Activated CD4-positive, alpha-beta T cell treated with anti-CD3 and anti-CD28 coated beads for 36 hours (primary cell): ENCODE data around the gene ECEL1. TPM values are rescaled to one million over a fixed set of nuclear protein-coding genes. Genes with fewer than 3 reads are reported as not detected.
"Not testable (repeated sequence)": the region's sequence is repeated elsewhere in the genome, so short reads cannot be mapped to it uniquely, and the experiment has no call there.

Experiments
- ATAC-seq: fragments of 200-7000 bp; cut with Tn5 transposase; one replicate; pipeline ENCODE4 v1.10.0; 2021; ENCODE audit warnings: mild to moderate bottlenecking, moderate library complexity
- CTCF ChIA-PET: fragments of 350-600 bp; sonication (Branson Sonifier 250); formaldehyde crosslinking; loops from one replicate; lab custom pipeline; 2021; ENCODE audit warnings: antibody characterized with exemption; lab: Charles Lee
- POLR2A ChIA-PET: fragments of 350-600 bp; sonication (Branson Sonifier 250); formaldehyde crosslinking; loops from one replicate; lab custom pipeline; 2021; ENCODE audit warnings: antibody characterized with exemption, inconsistent platforms; lab: Charles Lee
- DNase-seq: peaks from one replicate; pipeline ENCODE4 v3.0.0-alpha.2; 2020
- H3K27ac Mint-ChIP-seq: one replicate; pipeline ENCODE4 v1.8.0; 2021; ENCODE audit warnings: mixed read lengths
- H3K27me3 Mint-ChIP-seq: one replicate; pipeline ENCODE4 v1.8.0; 2021; ENCODE audit warnings: mixed read lengths
- H3K36me3 Mint-ChIP-seq: one replicate; pipeline ENCODE4 v1.8.0; 2021; ENCODE audit warnings: low read depth, mixed read lengths
- H3K4me1 Mint-ChIP-seq: one replicate; pipeline ENCODE4 v1.8.0; 2021; ENCODE audit warnings: mixed read lengths
- H3K4me3 Mint-ChIP-seq: one replicate; pipeline ENCODE4 v1.8.0; 2021; ENCODE audit warnings: mild to moderate bottlenecking, moderate library complexity, mixed read lengths
- H3K9me3 Mint-ChIP-seq: one replicate; pipeline ENCODE4 v1.8.0; 2021; ENCODE audit warnings: low read depth, mixed read lengths
- intact Hi-C, 2 experiments: fragments of 100-400 bp; cut with DNase I in 1 of 2; cut with micrococcal nuclease in 1 of 2; formaldehyde crosslinking; loops; one replicate each; pipeline versions ENCODE4 v1.14.2 to v1.15.1; 2022 to 2024; cut with DNase I, micrococcal nuclease
- total RNA-seq, 2 experiments: library from RNA; stranded (reverse); gene quantifications; one replicate each; pipeline ENCODE4 v1.2.3, GENCODE V29; 2021

The ECEL1 gene
- total RNA-seq, 2 experiments from 2014 or later: 0.19 to 0.23 TPM

GRCh38 chr2:232442431-232442830 is 45.2 kb downstream of the ECEL1 start:
- POLR2A ChIA-PET, DNase-seq, H3K4me1 Mint-ChIP-seq, ATAC-seq, H3K27ac Mint-ChIP-seq, H3K36me3 Mint-ChIP-seq, H3K27me3 Mint-ChIP-seq, H3K4me3 Mint-ChIP-seq, CTCF ChIA-PET, H3K9me3 Mint-ChIP-seq: not testable (repeated sequence)
- intact Hi-C loops: loop anchor here in 1 of 2 experiments (5.0 kb wide), 1 partner anchor 300 kb away; no protein-coding TSS in a partner anchor

DNA sequence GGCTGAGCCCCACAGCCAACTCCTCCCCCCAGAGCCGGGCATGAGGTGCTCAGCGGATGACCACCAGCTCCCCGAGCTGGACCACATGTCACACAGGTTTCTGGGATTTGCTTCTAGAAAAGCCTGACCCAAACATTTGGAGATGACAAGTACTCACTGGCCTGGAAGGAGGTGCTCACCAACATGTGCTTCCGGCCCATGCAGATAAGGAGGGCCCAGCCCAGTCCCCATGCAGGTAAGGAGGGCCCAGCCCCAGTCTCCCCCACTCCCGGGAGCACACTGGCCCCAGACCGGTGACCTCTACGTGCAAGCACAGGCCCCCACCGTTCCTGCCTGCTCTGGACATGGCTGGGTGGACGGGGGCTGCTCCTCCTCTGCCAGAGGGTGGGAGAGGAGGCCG is 45.7 kb downstream of the ECEL1 start:
- H3K9me3 Mint-ChIP-seq, H3K27ac Mint-ChIP-seq, H3K4me1 Mint-ChIP-seq, H3K4me3 Mint-ChIP-seq, DNase-seq, H3K36me3 Mint-ChIP-seq, POLR2A ChIA-PET, ATAC-seq, H3K27me3 Mint-ChIP-seq: not testable (repeated sequence)
- intact Hi-C loops: loop anchor here in 1 of 2 experiments (2.0 to 5.0 kb wide), 2 partner anchors 77 to 300 kb away; no protein-coding TSS in a partner anchor
- CTCF ChIA-PET: interaction anchor here (0.7 to 1.2 kb wide), 2 partner anchors 113 to 536 kb away, joined by 3 to 4 read pairs; no protein-coding TSS in a partner anchor

DNA sequence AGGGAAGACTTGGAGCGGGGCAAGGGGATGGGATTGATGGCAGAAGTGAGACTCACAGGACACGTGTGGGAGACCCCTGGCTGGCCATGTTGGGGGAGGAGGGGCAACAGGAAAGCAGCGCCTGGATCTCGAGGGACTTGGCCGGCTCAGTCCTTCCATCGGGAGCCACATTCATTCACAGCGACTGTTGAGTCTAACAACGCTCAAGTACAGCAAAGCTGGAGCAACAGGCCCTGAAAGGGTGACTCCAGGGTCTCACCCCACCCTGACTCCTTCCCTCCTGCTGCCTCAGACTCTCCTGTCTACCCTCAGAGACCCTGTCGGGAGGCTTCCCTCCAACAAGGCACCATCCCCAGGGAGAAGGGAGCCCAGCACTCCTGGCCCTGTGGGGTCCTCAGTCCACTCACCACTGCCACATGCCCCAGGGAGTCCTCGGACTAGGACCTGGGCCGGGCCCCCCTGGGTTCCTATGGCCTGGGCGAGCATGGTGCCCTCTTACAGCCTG is 46.4 kb downstream of the ECEL1 start:
- POLR2A ChIA-PET: no interaction called here
- intact Hi-C loops: loop anchor here in 1 of 2 experiments (2.0 to 5.0 kb wide), 2 partner anchors 76 to 299 kb away; no protein-coding TSS in a partner anchor
- peaks cover 2% of the 10 kb centered on the region for H3K27me3 Mint-ChIP-seq
- H3K36me3 Mint-ChIP-seq: no peaks in the 10 kb centered on the region
- no peaks in the 10 kb centered on the region for H3K9me3 Mint-ChIP-seq
- no peak overlapping the region for H3K4me3 Mint-ChIP-seq
- CTCF ChIA-PET: interaction anchor here (0.7 to 2.6 kb wide), 9 partner anchors 34 to 543 kb away, joined by 3 to 11 read pairs (median 4); no protein-coding TSS in a partner anchor
- no peak for ATAC-seq
- H3K4me1 Mint-ChIP-seq: peaks cover 3% of the 10 kb centered on the region
- H3K27ac Mint-ChIP-seq: no peak overlapping the region
- DNase-seq: no peak

GRCh38 chr2:232440220-232441018 is 47.2 kb downstream of the ECEL1 start:
- H3K36me3 Mint-ChIP-seq, H3K4me1 Mint-ChIP-seq, H3K4me3 Mint-ChIP-seq, H3K9me3 Mint-ChIP-seq, H3K27ac Mint-ChIP-seq, POLR2A ChIA-PET, H3K27me3 Mint-ChIP-seq: not testable (repeated sequence)
- ATAC-seq (peak; percentile 85), DNase-seq (peak; percentile 93)
- intact Hi-C loops: loop anchor here (1.0 to 5.0 kb wide), 5 partner anchors 76 to 534 kb away; no protein-coding TSS in a partner anchor
- CTCF ChIA-PET: interaction anchor here (0.5 to 2.6 kb wide), 14 partner anchors 12 to 1038 kb away, joined by 3 to 11 read pairs (median 4); no protein-coding TSS in a partner anchor

GRCh38 chr2:232439758-232440135 is 47.9 kb downstream of the ECEL1 start:
- H3K4me3 Mint-ChIP-seq: no peak overlapping the region
- intact Hi-C loops: loop anchor here (1.0 to 5.0 kb wide), 6 partner anchors 75 to 533 kb away; no protein-coding TSS in a partner anchor
- H3K27me3 Mint-ChIP-seq: peaks cover 2% of the 10 kb centered on the region
- ATAC-seq (no peak), DNase-seq (no peak)
- peaks cover 3% of the 10 kb centered on the region for H3K4me1 Mint-ChIP-seq
- H3K27ac Mint-ChIP-seq: no peak overlapping the region
- H3K9me3 Mint-ChIP-seq: no peaks in the 10 kb centered on the region
- POLR2A ChIA-PET: no interaction called here
- CTCF ChIA-PET: interaction anchor here (0.6 to 2.6 kb wide), 17 partner anchors 10 to 1039 kb away, joined by 3 to 11 read pairs (median 4); partner anchors contain the start of genes CHRND and NPPC
- no peaks in the 10 kb centered on the region for H3K36me3 Mint-ChIP-seq

DNA sequence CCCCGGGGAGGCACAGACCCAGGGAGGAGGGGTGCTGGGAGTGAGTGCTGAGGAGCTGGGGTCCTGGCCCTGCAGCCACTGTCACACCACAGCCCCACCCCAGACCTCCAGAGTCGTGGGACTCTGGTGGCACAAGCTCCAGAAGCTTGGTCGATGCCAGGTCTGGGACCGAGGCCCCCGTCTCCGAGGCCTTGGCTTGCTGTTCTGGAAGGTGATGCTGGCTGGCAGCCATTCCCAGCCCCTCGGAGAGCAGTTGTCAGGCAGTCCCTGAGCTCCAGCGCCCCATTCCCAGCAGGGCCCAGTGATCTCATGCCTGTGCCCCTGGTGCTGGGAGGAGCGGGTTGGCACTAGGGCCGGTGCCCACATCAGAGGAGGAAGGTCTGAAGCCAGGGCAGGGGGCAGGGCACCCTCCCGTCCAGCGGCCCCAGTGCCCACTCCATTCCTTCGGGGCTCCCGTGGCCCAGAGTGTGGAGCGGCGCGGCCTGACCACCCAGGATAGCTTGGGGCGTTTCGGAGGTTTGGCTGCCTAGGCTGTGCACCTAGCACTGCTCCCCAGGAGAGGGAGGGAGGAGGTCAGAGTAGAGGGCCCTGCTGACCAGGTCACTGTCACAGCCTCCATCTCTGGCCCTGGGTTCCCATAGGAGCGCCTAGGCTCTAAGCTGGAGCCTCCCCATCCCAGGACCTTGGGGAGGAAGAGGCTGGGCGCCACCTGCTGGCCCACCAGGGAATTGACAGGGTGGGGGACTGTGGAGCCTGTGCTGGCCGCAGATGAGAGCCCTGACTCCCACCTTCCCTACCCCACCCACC is 48.5 kb downstream of the ECEL1 start:
- ChIA-PET POLR2A (no interaction called here), CTCF (interaction anchor here (0.6 to 2.6 kb wide), 17 partner anchors 8 to 541 kb away, joined by 3 to 11 read pairs (median 3); partner anchors contain the start of genes CHRND and NPPC)
- peak; percentile 55 for ATAC-seq
- H3K4me3 Mint-ChIP-seq: no peak overlapping the region
- DNase-seq: peak; percentile 65
- H3K27me3 Mint-ChIP-seq: peaks cover 2% of the 10 kb centered on the region
- intact Hi-C loops: loop anchor here in 1 of 2 experiments (5.0 kb wide), 1 partner anchor 102 kb away; no protein-coding TSS in a partner anchor
- H3K36me3 Mint-ChIP-seq: no peaks in the 10 kb centered on the region
- H3K4me1 Mint-ChIP-seq: peaks cover 3% of the 10 kb centered on the region
- H3K27ac Mint-ChIP-seq: no peak overlapping the region
- H3K9me3 Mint-ChIP-seq: no peaks in the 10 kb centered on the region

GRCh38 chr2:232438091-232438490 is 49.5 kb downstream of the ECEL1 start:
- ATAC-seq (no peak), DNase-seq (no peak)
- Mint-ChIP-seq H3K4me3 (no peak overlapping the region), H3K27ac (no peak overlapping the region), H3K4me1 (peaks cover 3% of the 10 kb centered on the region), H3K36me3 (no peaks in the 10 kb centered on the region), H3K9me3 (no peaks in the 10 kb centered on the region), H3K27me3 (peaks cover 2% of the 10 kb centered on the region)
- intact Hi-C loops: loop anchor here in 1 of 2 experiments (5.0 kb wide), 1 partner anchor 101 kb away; no protein-coding TSS in a partner anchor
- ChIA-PET POLR2A (no interaction called here), CTCF (interaction anchor here (2.3 kb wide), 1 partner anchor 26 kb away, joined by 7 read pairs; no protein-coding TSS in a partner anchor)

DNA sequence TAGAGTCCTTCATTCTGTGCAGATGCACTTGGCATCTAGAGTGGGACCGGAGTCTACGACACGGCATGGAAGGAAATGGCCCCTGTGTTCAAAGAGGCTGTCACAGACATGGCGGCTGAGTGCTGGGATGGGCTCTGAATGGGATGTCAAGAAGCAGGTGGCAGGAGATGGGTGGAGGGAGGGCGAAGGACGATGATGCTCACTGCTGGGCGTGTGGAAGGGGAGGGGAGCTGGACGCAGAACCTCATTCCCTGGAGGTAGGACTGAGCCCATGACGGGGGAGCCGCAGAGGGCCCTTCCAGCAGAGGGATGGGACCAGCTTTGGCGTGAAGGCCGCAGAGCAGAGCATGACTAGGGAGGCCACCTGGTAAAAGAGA is 50.5 kb downstream of the ECEL1 start:
- no peaks in the 10 kb centered on the region for H3K9me3 Mint-ChIP-seq
- H3K36me3 Mint-ChIP-seq: no peaks in the 10 kb centered on the region
- no peak overlapping the region for H3K4me3 Mint-ChIP-seq
- no peak overlapping the region for H3K27ac Mint-ChIP-seq
- ATAC-seq (no peak), DNase-seq (no peak)
- peaks cover 3% of the 10 kb centered on the region for H3K4me1 Mint-ChIP-seq
- intact Hi-C loops: loop anchor here in 1 of 2 experiments (5.0 kb wide), 1 partner anchor 100 kb away; no protein-coding TSS in a partner anchor
- CTCF ChIA-PET: interaction anchor here (0.6 to 2.3 kb wide), 7 partner anchors 9 to 323 kb away, joined by 3 to 7 read pairs (median 3); no protein-coding TSS in a partner anchor
- peaks cover 2% of the 10 kb centered on the region for H3K27me3 Mint-ChIP-seq
- POLR2A ChIA-PET: no interaction called here

- H3K27me3 Mint-ChIP-seq: peaks cover 2% of the 10 kb centered on the region
- H3K9me3 Mint-ChIP-seq: no peaks in the 10 kb centered on the region
- no peak for ATAC-seq
- H3K4me3 Mint-ChIP-seq: no peak overlapping the region
- peaks cover 3% of the 10 kb centered on the region for H3K4me1 Mint-ChIP-seq
- no peaks in the 10 kb centered on the region for H3K36me3 Mint-ChIP-seq
- DNase-seq: no peak
- ChIA-PET CTCF (interaction anchor here (0.7 to 2.3 kb wide), 6 partner anchors 9 to 121 kb away, joined by 3 to 7 read pairs (median 3); no protein-coding TSS in a partner anchor), POLR2A (no interaction called here)
- intact Hi-C loops: loop anchor here in 1 of 2 experiments (5.0 kb wide), 1 partner anchor 99 kb away; no protein-coding TSS in a partner anchor
- no peak overlapping the region for H3K27ac Mint-ChIP-seq
Observed at GRCh38 chr2:232436381-232437194, 51.0 kb downstream of the ECEL1 start.

- CTCF ChIA-PET: interaction anchor here (0.5 to 2.3 kb wide), 8 partner anchors 23 to 581 kb away, joined by 3 to 7 read pairs (median 3); no protein-coding TSS in a partner anchor
- no peak for DNase-seq
Observed at GRCh38 chr2:232435805-232436204, 51.8 kb downstream of the ECEL1 start.

More at GRCh38 chr2:232435805-232436204, 51.8 kb downstream of the ECEL1 start:
- Mint-ChIP-seq H3K4me3 (no peak overlapping the region), H3K4me1 (peaks cover 3% of the 10 kb centered on the region), H3K27me3 (peaks cover 2% of the 10 kb centered on the region), H3K36me3 (no peaks in the 10 kb centered on the region), H3K27ac (no peak overlapping the region), H3K9me3 (no peaks in the 10 kb centered on the region)
- ATAC-seq: no peak
- intact Hi-C loops: loop anchor here in 1 of 2 experiments (5.0 kb wide), 1 partner anchor 99 kb away; no protein-coding TSS in a partner anchor
- POLR2A ChIA-PET: no interaction called here
